GM21423 (cell line): Measurements from ENCODE around the gene ST6GAL1.
"Not testable (repeated sequence)": the region's sequence is repeated elsewhere in the genome, so short reads cannot be mapped to it uniquely, and the experiment has no call there.

ENCODE experiments used
- ATAC-seq: cut with Tn5 transposase; IDR thresholded peaks from one replicate; pipeline ENCODE4 v1.9.1; 2021; ENCODE audit warnings: mild to moderate bottlenecking, moderate library complexity; ENCODE audit not compliant: unreplicated experiment

Gene ST6GAL1

GRCh38 chr3:187042346-187042745, 112.0 kb downstream of the ST6GAL1 start:
- ATAC-seq, result no peak

- no peak for ATAC-seq
These were observed 112.6 kb downstream of the ST6GAL1 start for GRCh38 chr3:187042874-187043458.

- peak; percentile 70 for ATAC-seq
These were observed 113.9 kb downstream of the ST6GAL1 start for GRCh38 chr3:187044206-187044605.

GRCh38 chr3:187044867-187045552, 114.7 kb downstream of the ST6GAL1 start:
- no peak for ATAC-seq

- ATAC-seq, result no peak
These were observed 115.7 kb downstream of the ST6GAL1 start for GRCh38 chr3:187046033-187046432.

- ATAC-seq, result no peak
These were observed 119.3 kb downstream of the ST6GAL1 start for GRCh38 chr3:187049462-187050101.

GRCh38 chr3:187051066-187051465, 120.7 kb downstream of the ST6GAL1 start:
- ATAC-seq, result no peak

GRCh38 chr3:187051724-187052366, 121.5 kb downstream of the ST6GAL1 start:
- no peak for ATAC-seq

- ATAC-seq, result not testable (repeated sequence)
These were observed 122.1 kb downstream of the ST6GAL1 start for GRCh38 chr3:187052427-187052826.

- not testable (repeated sequence) for ATAC-seq
These were observed 124.1 kb downstream of the ST6GAL1 start for GRCh38 chr3:187054433-187054832.

GRCh38 chr3:187057803-187058202, 127.5 kb downstream of the ST6GAL1 start:
- not testable (repeated sequence) for ATAC-seq

- no peak for ATAC-seq
These were observed 131.4 kb downstream of the ST6GAL1 start for GRCh38 chr3:187061748-187062147.

GRCh38 chr3:187062526-187063177, 132.3 kb downstream of the ST6GAL1 start:
- no peak for ATAC-seq

GRCh38 chr3:187063286-187064121, 133.2 kb downstream of the ST6GAL1 start:
- no peak for ATAC-seq

- ATAC-seq, result no peak
These were observed 134.1 kb downstream of the ST6GAL1 start for GRCh38 chr3:187064210-187065115.

- ATAC-seq, result no peak
These were observed 136.1 kb downstream of the ST6GAL1 start for GRCh38 chr3:187066228-187066995.

- no peak for ATAC-seq
These were observed 138.5 kb downstream of the ST6GAL1 start for GRCh38 chr3:187068787-187069186.

- no peak for ATAC-seq
These were observed 139.7 kb downstream of the ST6GAL1 start for GRCh38 chr3:187069857-187070516.
